ENCODE results near the gene MYO15A. TPM values are rescaled to one million over a fixed set of nuclear protein-coding genes. Genes with fewer than 3 reads are reported as not detected.

MYO15A gene
- total RNA-seq, 1 donor from 2014 or later, result 2.0 TPM

- no peaks in the 10 kb centered on the region for H3K36me3 ChIP-seq
- H3K9me3 ChIP-seq, result no peaks in the 10 kb centered on the region
- no peak overlapping the region for H3K27ac ChIP-seq
- no peak for DNase-seq (ENCODE audit: low spot score in 2 of 2)
- TF ChIP-seq CTCF (IDR thresholded peaks at IDR 0.05), result no peak
- intact Hi-C loops (cut with DNase I), result no loop called here
- no peaks in the 10 kb centered on the region for H3K27me3 ChIP-seq
- H3K4me3 ChIP-seq, result no peak overlapping the region
- no peaks in the 10 kb centered on the region for H3K4me1 ChIP-seq
Measured at GRCh38 chr17:18166894-18167293, 58.3 kb downstream of the MYO15A start.

GRCh38 chr17:18167421-18167820 lies 58.9 kb downstream of the MYO15A start:
- no peaks in the 10 kb centered on the region for H3K27me3 ChIP-seq
- no peak for DNase-seq (ENCODE audit: low spot score in 2 of 2)
- H3K36me3 ChIP-seq, result no peaks in the 10 kb centered on the region
- H3K9me3 ChIP-seq, result no peaks in the 10 kb centered on the region
- TF ChIP-seq CTCF (IDR thresholded peaks at IDR 0.05), result no peak
- H3K27ac ChIP-seq, result no peak overlapping the region
- H3K4me3 ChIP-seq, result no peak overlapping the region
- intact Hi-C loops (cut with DNase I), result no loop called here
- H3K4me1 ChIP-seq, result no peaks in the 10 kb centered on the region

DNA sequence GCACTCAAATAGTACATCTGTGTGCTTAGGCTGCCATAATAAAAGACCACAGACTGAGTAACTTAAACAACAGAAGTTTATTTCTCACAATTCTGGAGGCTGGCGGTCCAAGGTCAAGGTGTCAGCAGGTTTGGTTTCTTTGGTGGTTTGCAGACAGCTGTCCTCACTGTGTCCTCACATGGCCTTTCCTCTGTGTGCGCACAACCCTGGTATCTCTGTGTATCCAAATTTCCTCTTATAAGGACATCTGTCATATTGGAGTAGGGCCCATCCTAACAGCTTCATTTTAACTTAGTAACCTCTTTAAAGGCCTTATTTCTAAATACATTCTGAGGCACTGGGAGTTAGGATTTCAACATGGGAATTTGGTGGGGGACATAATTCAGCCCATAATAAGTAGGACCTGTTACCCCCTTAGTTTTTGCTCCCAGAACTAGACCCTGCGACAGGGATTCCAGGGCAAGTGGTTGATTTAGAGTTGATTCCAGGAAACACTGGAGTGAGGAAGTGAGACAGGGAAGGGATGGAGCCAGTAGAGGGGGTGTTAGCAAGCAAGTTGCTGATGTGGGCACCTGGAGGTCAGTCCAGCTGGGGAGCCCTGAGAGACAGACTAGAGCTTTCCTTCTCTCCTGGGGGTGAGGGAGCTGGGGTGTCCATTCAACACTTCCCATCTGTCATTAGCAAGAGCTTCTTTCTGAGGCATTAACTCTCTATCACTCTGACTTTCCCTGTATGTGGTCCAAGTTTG lies 64.1 kb downstream of the MYO15A start:
- no peak overlapping the region for H3K27ac ChIP-seq
- no peaks in the 10 kb centered on the region for H3K9me3 ChIP-seq
- intact Hi-C loops (cut with DNase I), result no loop called here
- H3K4me3 ChIP-seq, result no peak overlapping the region
- H3K36me3 ChIP-seq, result no peaks in the 10 kb centered on the region
- no peak for DNase-seq (ENCODE audit: low spot score in 2 of 2)
- TF ChIP-seq CTCF (IDR thresholded peaks at IDR 0.05), result no peak
- no peaks in the 10 kb centered on the region for H3K27me3 ChIP-seq
- no peaks in the 10 kb centered on the region for H3K4me1 ChIP-seq

- no peak for TF ChIP-seq CTCF (IDR thresholded peaks at IDR 0.05)
- Histone ChIP-seq H3K27me3 (no peaks in the 10 kb centered on the region), H3K4me3 (no peak overlapping the region), H3K36me3 (no peaks in the 10 kb centered on the region), H3K9me3 (no peaks in the 10 kb centered on the region), H3K27ac (no peak overlapping the region), H3K4me1 (no peaks in the 10 kb centered on the region)
- intact Hi-C loops (cut with DNase I), result no loop called here
- DNase-seq (ENCODE audit: low spot score in 2 of 2), result no peak
Measured at GRCh38 chr17:18173740-18174139, 65.2 kb downstream of the MYO15A start.

DNA sequence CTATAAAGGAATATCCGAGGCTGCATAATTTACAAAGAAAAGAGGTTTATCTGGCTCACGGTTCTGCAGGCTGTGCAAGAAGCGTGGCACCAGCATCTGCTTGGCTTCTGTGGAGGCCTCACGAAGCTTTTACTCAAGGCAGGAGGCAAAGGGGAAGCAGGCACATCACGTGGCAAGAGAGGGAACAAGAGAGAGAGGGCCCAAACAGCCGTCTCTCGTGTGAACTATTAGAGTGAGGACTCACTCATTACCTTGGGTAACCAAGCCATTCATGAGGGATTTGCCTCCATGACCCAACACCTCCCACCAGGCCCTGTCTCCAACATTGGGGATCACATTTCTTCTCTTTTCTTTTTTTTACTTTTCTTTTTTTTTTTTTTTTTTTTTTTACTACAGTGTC lies 67.6 kb downstream of the MYO15A start:
- Histone ChIP-seq H3K4me3 (no peak overlapping the region), H3K4me1 (no peaks in the 10 kb centered on the region), H3K27ac (no peak overlapping the region), H3K9me3 (no peaks in the 10 kb centered on the region), H3K27me3 (no peaks in the 10 kb centered on the region), H3K36me3 (no peaks in the 10 kb centered on the region)
- intact Hi-C loops (cut with DNase I), result no loop called here
- TF ChIP-seq CTCF (IDR thresholded peaks at IDR 0.05), result no peak
- DNase-seq (ENCODE audit: low spot score in 2 of 2), result no peak

GRCh38 chr17:18177133-18177532 lies 68.6 kb downstream of the MYO15A start:
- Histone ChIP-seq H3K36me3 (no peaks in the 10 kb centered on the region), H3K27me3 (no peaks in the 10 kb centered on the region), H3K4me3 (no peak overlapping the region), H3K9me3 (no peaks in the 10 kb centered on the region), H3K4me1 (peaks cover 2 to 6% of the 10 kb centered on the region in 2 donors), H3K27ac (no peak overlapping the region)
- intact Hi-C loops (cut with DNase I), result no loop called here
- DNase-seq (ENCODE audit: low spot score in 2 of 2), result no peak
- TF ChIP-seq CTCF (IDR thresholded peaks at IDR 0.05), result no peak
